ENCODE data around the gene IQSEC2.

DNA sequence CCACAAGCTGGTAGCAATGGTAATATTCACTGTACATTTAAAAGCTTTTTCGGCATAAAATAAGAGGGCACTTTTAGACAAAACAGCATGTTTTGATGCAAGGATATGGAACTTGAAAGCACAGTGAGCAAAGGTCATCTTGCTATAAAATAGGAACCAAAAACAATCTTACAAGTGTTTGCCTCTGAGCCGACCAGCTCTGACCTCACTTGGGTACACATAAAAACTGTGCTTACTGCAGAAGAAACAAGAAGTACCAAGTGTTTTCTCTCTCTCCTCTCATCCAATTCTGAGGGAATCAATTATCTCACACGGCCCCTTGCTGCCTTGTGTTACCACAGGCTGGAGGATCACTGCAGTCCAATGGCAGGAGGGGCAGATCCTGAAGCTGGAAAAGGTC, 4.8 kb upstream of the IQSEC2 start:
- TF ChIP-seq CTCF (IDR thresholded peaks at IDR 0.05) (no peak), POLR2AphosphoS5 (IDR thresholded peaks at IDR 0.05) (no peak), POLR2A (IDR thresholded peaks at IDR 0.05; ENCODE audit: low read depth) (no peak)

All from esophagus muscularis mucosa (tissue), 3 donors.